HK-2 (cell line): ENCODE results near the gene SLC6A13.

Experiments used
- DNase-seq: peaks from one replicate; pipeline ENCODE4 v3.0.0-alpha.2; 2018; ENCODE audit not compliant: unreplicated experiment

The SLC6A13 gene

DNA sequence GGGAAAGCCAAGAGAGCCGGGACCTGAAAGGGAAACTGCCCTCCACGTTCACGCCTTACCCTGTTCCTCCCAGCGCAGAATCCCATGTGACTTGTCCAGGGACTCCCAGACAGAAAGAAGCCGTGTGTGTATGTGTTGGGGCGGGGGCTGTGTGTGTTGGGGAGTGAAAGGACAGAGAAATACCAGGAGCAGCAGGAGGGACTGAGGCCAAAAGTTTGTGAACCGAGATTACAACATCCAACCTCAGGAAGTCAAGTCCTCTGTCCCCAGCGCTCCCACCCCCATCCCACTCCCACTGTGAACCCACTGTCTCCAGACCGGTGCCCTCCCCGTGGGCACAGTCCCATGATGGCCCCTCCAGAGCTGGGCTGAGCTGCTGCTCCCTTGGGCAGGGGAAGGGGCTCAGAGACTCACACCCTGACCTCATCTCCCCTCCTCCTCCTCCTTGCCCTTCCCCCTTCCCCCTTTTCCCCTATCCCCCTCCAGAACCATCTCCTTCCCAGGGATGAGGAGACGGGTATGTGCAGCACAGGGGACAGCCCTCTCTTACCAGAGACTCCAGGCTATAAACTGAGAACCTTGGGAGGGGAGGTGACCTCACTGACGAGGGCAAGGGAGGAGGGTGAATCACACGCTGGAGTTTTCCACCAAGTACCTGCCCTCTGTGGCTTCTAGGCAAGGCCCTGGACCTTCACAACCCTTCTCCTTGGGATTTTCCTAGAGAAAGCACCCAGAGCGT is 48.5 kb downstream of the SLC6A13 start, which contains the start of gene SLC6A12:
SLC6A12 (minus strand) TSS at position 155 of the 739 bp plus-strand sequence. CDS start 4,171 bp downstream, outside the sequence.
- DNase-seq: peak; percentile 28

- DNase-seq: no peak
These were observed 49.1 kb downstream of the SLC6A13 start for GRCh38 chr12:213527-213932.

DNA sequence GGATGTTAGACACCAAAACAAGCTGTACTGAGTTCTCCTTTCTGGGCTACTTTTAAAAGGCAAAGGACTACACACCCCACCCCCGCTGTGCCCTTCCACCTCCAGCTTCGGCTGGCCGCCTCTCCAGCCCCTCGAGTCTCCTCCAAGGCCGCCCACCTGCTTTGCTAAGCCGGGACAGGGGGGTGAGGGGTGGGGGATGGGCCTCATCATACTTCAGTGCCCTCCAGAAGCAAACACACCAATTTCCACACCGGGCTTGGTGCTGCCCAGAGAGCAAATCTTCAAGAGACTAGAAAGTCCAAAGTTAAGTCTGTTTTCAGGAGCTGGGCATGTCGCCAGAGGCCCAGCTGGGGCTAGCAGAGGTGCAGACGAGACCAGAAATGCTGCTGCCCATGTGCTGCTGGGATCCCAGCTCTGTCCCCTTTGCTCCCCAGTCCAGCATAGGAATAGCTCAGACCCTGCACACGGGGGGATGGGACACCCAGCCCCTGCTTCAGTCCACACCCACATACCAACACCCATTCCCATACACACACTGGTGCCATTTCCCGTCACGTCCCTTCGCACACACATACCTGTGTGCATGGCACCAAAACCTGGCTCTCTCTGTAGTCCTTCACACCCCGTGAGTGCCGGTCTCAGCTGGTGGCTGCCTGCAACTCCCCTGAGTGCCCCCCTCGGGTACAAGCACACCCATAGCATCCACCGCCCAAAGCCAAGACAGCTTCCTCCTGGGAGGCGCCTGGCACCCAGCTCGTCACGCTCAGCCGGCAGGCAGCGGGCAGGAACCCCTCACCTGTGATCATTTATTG is 49.7 kb downstream of the SLC6A13 start:
- DNase-seq: no peak

DNA sequence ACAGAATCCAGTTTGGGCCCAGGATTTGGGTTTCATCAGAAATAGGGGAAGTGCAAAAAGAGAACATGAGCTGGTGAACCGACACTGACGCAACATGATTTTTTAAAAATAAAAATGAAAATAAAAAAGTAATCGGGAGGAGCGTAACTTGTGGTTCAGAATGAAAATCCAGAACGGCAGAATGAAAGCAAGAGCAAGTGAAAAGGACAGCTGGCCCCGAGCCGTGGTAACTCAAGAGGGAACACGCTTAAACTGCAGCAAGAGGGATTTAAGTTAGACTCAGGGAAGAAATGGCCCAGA is 50.3 kb downstream of the SLC6A13 start:
- DNase-seq: no peak

GRCh38 chr12:211639-212414 is 50.8 kb downstream of the SLC6A13 start:
- DNase-seq: no peak

DNA sequence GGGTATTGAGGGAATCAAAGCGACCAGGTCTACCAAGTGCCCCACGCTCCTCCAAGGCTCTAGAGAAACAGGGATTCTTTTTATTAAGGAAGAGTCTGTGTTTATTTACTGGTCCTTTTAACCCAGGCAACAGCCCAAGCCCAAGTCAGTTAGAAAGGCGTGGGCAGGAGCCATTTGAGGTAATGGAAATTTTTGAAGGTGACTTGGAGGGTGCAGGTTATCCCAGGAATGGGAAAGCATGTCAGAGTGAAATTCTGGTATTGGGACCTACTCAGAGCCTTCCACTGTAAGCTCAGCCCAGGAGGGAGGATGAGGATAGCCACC is 51.5 kb downstream of the SLC6A13 start:
- no peak for DNase-seq

DNA sequence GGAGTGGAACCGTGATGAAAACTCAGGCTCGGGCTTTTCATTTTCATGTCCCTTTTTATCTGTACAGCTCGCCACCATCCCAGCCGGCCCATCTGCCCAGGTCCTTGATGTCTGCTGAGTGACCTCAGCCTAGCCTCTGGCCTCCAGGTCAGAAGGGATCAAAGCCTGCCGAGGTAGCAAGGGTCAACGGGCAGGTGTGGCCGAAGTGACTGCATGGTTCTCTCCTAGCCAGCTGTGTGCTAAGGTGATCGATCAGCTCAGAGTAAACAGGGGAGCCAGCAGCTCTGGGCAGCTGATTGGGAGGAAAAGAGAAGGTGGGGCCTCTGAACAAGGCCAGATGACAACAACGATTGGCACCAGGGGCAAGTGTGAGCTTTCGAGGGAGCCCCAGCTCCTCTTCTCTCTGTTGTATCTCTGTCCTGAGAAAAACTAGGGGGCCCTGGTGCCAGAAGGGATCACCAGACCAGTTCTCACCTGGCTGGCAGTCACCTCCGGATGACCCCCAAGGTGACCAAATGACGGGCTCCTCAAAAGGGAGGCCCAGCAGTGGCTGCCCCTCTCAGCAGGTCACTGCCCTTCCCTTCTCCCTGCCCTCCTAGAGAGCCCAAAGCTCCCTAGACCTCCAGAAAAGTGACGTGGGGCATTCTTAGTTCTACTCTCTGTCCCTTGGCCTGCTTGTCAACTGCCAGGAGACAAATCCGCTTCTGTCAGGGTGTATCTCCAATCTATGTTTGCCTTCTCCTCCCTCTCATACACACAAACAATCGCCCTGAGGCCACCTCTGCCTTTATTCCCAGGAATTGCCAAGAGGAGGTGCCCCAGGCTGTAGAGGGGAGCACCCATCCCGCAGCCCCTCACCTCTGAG is 52.1 kb downstream of the SLC6A13 start:
- DNase-seq: no peak

GRCh38 chr12:209851-210250 is 52.8 kb downstream of the SLC6A13 start:
- DNase-seq: no peak

GRCh38 chr12:209246-209645 is 53.4 kb downstream of the SLC6A13 start:
- no peak for DNase-seq

- no peak for DNase-seq
These were observed 53.8 kb downstream of the SLC6A13 start for GRCh38 chr12:208813-209212.

GRCh38 chr12:207804-208203 is 54.8 kb downstream of the SLC6A13 start:
- DNase-seq: no peak

- DNase-seq: no peak
These were observed 55.7 kb downstream of the SLC6A13 start for GRCh38 chr12:206746-207440.

- DNase-seq: no peak
These were observed 57.6 kb downstream of the SLC6A13 start for GRCh38 chr12:205026-205425.

GRCh38 chr12:204261-204678 is 58.4 kb downstream of the SLC6A13 start:
- DNase-seq: no peak

DNA sequence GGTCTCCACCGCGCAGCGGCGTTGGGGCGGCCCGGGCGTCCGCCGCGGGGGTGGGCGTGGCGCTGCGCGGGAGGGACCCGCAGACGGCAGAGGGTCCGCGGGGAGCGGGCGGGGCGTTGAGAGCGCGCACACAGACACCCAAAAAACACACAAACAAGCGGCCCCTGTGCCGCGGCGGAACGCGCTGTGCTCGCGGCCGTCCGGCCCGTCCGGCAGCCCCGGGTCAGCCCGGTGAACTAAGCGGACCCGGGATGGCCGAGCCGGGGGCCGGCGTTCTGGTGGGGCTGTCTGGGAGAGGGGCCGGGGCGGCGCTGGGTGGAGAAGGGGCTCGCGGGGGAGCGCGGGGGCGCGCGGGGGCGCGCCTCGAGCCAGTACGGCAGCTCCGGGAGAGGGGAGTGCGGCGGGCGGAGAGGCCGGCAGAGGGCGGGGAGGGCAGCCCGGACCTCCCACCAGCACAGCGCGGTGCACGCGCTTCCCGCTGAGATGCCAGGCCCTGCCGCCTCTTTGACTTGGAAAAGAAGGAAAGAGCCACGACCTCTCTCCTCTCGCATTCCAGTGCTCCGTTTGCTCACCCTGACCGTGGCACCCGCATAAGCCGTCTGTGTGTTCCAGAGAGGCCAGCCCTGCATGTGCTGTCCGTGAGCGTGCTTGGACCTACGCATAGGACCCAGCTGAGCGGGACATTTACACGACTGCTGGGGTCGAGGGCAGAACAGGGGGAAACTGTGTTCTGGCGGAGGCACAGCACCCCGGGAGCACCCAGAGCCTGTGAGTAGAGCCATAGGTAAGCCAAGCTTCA is 59.0 kb downstream of the SLC6A13 start:
- no peak for DNase-seq

- no peak for DNase-seq
These were observed 59.6 kb downstream of the SLC6A13 start for GRCh38 chr12:203074-203461.

DNA sequence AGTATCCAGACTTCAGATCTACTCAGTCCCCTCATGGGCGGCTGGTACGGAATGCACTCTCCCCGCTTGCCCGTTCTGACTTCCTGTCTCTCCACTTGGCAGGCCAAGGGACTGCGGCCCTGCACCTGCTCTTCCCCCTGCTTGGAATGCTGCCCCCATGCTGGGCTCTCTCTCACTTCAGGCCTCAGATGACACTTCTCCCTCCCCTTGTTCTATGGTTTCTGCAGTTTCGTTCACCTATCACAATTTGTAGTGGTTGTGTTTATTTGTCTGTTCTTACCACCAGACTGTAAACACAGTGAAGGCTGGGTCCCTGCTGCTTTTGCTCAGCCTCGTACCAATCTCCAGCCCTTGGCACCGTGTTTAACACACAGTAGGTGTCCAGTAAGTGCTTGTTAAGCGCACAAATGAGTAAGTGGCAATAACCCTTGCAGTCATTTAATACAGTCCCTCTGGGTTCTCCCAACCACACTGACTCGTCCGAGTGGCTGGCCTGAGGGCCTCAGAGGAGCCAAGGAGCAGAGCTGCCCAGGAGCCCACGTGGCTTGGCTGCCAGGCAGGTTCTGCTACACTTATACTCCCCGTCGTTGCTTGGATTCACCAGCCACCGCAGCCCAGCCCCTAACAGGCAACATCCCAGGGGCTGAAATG is 60.4 kb downstream of the SLC6A13 start:
- no peak for DNase-seq

- DNase-seq: no peak
These were observed 61.3 kb downstream of the SLC6A13 start for GRCh38 chr12:201361-201760.

- no peak for DNase-seq
These were observed 63.9 kb downstream of the SLC6A13 start for GRCh38 chr12:198705-199104.
